GM20431 (cell line): ENCODE results near the gene OLA1.

ENCODE experiments used
- in situ Hi-C: fragments of 300-500 bp; cut with MseI, MboI; formaldehyde crosslinking; loops from one replicate; pipeline ENCODE4 v1.15.0; 2020; ENCODE audit warnings: low sequenced_read_pairs; ENCODE audit not compliant: unreplicated experiment

The OLA1 gene

GRCh38 chr2:174047746-174048145 lies 200.6 kb downstream of the OLA1 start:
- in situ Hi-C loops = loop anchor here (25.0 kb wide), 1 partner anchor 160 kb away; no protein-coding TSS in a partner anchor

DNA sequence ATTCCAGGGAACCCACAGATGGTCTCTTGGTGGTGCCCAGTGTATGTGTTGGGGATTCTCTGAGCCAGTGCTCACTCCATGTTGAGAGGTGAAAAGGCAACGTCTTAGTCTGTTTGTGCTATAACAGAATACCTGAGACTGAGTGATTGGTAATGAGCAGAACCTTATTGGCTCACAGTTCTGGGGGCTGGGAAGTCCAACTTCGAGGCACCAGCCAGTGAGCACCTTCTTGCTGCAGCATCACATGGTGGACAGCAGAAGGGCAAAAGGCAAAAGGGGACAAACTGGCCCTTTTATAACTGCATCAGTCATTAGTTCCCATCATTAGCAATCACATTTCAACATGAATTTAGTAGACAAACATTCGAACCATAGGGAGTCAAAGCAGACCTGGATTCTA lies 202.2 kb downstream of the OLA1 start:
- in situ Hi-C loops = loop anchor here (25.0 kb wide), 1 partner anchor 159 kb away; no protein-coding TSS in a partner anchor

DNA sequence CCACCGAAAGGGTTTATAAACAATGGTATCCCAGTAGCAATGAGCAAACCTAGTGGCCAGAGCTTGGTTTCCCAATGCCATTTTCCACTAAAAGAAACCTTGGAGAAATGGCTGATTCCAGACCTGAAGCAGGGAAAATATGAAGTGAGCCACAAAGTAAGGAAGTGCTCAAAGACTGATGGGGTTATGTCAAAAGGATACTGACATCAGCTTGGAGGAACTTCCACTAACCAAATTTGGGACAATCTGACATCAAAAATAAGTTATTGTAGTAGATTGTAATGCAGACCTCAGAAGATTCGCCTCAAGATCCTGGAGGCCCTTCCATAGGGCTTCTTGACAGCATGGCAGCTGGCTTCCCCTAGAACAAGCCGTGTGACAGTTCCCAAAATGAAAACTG lies 203.8 kb downstream of the OLA1 start:
- in situ Hi-C loops = loop anchor here (25.0 kb wide), 1 partner anchor 157 kb away; no protein-coding TSS in a partner anchor

- in situ Hi-C loops = loop anchor here (25.0 kb wide), 1 partner anchor 153 kb away; no protein-coding TSS in a partner anchor
Observed at GRCh38 chr2:174040417-174040701, 208.0 kb downstream of the OLA1 start.

- in situ Hi-C loops = loop anchor here (25.0 kb wide), 1 partner anchor 152 kb away; no protein-coding TSS in a partner anchor
Observed at GRCh38 chr2:174039551-174040416, 208.5 kb downstream of the OLA1 start.

- in situ Hi-C loops = loop anchor here (25.0 kb wide), 1 partner anchor 151 kb away; no protein-coding TSS in a partner anchor
Observed at GRCh38 chr2:174038462-174038861, 209.9 kb downstream of the OLA1 start.

- in situ Hi-C loops = loop anchor here (25.0 kb wide), 1 partner anchor 150 kb away; no protein-coding TSS in a partner anchor
Observed at GRCh38 chr2:174036825-174037224, 211.5 kb downstream of the OLA1 start.

- in situ Hi-C loops = loop anchor here (25.0 kb wide), 1 partner anchor 149 kb away; no protein-coding TSS in a partner anchor
Observed at GRCh38 chr2:174035981-174036742, 212.2 kb downstream of the OLA1 start.

DNA sequence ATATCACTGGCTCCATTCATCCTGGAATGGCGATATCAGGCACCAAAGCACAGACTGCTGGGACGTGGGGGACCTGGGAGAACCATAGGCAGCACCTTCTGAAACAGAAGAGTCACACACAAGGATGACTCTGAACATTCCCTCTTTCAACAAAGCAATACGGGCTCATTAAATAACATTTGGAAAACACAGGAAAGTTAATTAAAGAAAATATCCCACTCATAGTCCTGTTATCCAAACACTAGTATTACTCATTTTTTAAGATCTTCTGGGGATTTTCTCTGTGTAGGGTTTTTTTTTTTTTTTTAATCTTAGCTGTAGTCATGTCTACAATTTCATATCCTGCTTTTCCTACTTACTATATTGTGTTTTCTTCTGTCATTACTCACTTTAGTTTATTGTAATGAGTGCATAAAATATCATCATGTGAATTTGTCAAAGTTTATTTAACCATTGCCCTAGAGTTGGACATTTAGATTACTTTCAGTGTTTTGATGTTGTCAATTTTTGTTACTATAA lies 213.2 kb downstream of the OLA1 start:
- in situ Hi-C loops = loop anchor here (25.0 kb wide), 1 partner anchor 148 kb away; no protein-coding TSS in a partner anchor

GRCh38 chr2:174033163-174033550 lies 215.2 kb downstream of the OLA1 start:
- in situ Hi-C loops = loop anchor here (25.0 kb wide), 1 partner anchor 146 kb away; no protein-coding TSS in a partner anchor

DNA sequence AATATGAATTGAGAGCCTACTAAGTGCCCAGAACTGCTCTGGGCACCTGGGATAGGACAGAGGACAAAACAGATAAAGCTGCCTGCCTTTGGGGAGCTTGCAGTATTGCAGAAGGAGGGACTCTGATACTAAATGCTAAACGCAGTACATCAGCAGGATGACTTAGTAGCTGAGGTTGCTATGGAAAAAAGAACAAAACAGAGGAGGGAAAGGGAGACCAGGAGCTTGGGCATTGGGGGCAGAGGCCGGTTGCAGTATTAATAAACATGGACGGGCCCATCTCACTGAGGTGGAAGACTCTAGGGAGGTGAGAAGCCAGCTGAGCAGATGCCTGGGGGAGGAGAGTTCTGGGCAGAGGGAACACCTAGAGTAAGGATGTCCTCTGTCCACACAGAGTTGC lies 217.1 kb downstream of the OLA1 start:
- in situ Hi-C loops = loop anchor here (25.0 kb wide), 1 partner anchor 144 kb away; no protein-coding TSS in a partner anchor

DNA sequence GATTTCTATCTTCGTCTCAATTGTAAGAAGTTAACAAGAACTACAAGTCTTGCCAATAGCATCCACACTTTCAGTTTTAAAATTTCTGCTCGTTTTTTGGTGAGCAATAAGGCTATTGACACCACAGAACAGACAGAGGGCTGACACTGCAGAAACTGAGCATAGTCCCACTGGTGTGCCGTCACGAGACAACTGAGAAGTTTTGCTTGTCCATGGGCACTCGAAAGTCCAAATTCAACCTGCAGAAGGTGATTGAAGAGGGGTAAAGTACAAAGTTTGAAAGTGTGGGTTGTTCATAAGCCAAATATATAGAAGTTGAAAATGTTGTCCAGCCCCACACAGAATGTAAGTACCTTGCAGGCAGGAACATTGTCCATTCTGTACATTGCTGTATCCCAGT lies 219.4 kb downstream of the OLA1 start:
- in situ Hi-C loops = loop anchor here (25.0 kb wide), 1 partner anchor 142 kb away; no protein-coding TSS in a partner anchor

- in situ Hi-C loops = loop anchor here (25.0 kb wide), 1 partner anchor 141 kb away; no protein-coding TSS in a partner anchor
Observed at GRCh38 chr2:174027956-174028355, 220.4 kb downstream of the OLA1 start.

GRCh38 chr2:174026122-174026845 lies 222.0 kb downstream of the OLA1 start:
- in situ Hi-C loops = loop anchor here (25.0 kb wide), 1 partner anchor 139 kb away; no protein-coding TSS in a partner anchor

DNA sequence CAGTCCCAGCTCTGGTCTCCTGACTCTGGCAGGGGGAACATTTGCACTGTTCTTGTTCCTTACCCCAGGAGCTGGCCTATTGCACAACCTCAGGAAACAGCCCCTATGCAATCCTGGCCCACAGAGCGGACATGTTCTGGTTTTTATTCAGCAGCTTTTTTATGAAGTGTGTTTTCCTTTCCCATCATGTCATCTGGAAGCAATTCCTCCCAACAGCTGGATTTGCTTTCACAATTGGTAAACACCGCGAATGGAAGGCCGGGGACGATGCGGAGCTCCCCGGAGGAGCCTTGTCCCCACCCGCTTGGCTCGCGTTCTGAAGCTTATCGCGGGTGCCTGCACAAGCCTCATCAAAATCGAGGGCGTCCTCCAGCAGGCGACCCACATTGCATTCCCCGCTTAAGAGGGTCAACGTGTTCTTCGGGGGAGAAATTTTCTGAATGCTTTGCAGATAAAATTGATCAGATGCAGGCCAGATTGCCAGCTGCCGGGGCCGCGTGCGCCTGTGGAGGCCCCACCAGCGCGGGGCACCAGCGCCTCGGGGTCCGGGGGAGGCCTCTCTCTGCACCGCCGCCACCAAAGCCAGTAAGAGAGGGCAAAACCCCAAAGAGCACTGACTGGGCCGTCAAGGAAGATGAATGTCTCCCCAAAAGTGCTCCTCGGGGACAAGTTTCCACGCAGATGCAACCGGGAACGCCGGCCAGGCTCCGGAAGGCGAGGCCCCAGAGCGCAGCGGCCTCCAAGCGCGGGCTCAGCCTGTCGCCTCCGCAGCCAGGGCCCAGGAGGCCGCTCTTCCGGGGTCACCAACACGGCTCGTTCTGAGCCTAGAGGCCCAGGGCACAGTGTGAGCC lies 222.8 kb downstream of the OLA1 start:
- in situ Hi-C loops = loop anchor here (25.0 kb wide), 1 partner anchor 138 kb away; no protein-coding TSS in a partner anchor

- in situ Hi-C loops = loop anchor here (25.0 kb wide), 1 partner anchor 137 kb away; no protein-coding TSS in a partner anchor
Observed at GRCh38 chr2:174024524-174025270, 223.6 kb downstream of the OLA1 start.

GRCh38 chr2:174023591-174024523 lies 224.5 kb downstream of the OLA1 start:
- in situ Hi-C loops = no loop called here
